GM06990 (cell line): ENCODE data around the gene HADH.
A peak's percentile ranks its signal among the peaks of the same experiment; 100 is the strongest.

Source experiments
- DNase-seq: peaks from one replicate; pipeline ENCODE4 v3.0.0-alpha.2; 2011; ENCODE audit not compliant: insufficient read length; ENCODE audit errors: extremely low read depth
- H3K27me3 ChIP-seq: replicated peaks from 2 replicates; pipeline ENCODE4 v1.6.0; 2011; ENCODE audit warnings: low read length; ENCODE audit not compliant: control insufficient read depth, insufficient read depth
- H3K36me3 ChIP-seq: 2 replicates; pipeline ENCODE4 v1.5.1; 2011; ENCODE audit warnings: low read length; ENCODE audit not compliant: control insufficient read depth, insufficient read depth
- H3K4me3 ChIP-seq: replicated peaks from 2 replicates; pipeline ENCODE4 v1.5.1; 2011; ENCODE audit warnings: low read depth, mild to moderate bottlenecking, control low read depth, low read length
- CTCF ChIP-seq: IDR thresholded peaks from 2 replicates; pipeline ENCODE4 v1.5.1; 2011; ENCODE audit warnings: low read length, control low read depth, mild to moderate bottlenecking, inconsistent platforms; ENCODE audit not compliant: insufficient read depth, poor library complexity, severe bottlenecking

The HADH gene

GRCh38 chr4:108013327-108013726 is 23.6 kb downstream of the HADH start:
- DNase-seq: no peak
- H3K36me3 ChIP-seq: peaks cover 2% of the 10 kb centered on the region; the same call in 1 of the 2 replicates
- H3K27me3 ChIP-seq: no peaks in the 10 kb centered on the region
- TF ChIP-seq CTCF: no peak
- no peak overlapping the region for H3K4me3 ChIP-seq

GRCh38 chr4:108013955-108014354 is 24.3 kb downstream of the HADH start:
- DNase-seq: no peak
- TF ChIP-seq CTCF: no peak
- H3K4me3 ChIP-seq: no peak overlapping the region
- no peaks in the 10 kb centered on the region for H3K27me3 ChIP-seq
- H3K36me3 ChIP-seq: peaks cover 2% of the 10 kb centered on the region; the same call in 1 of the 2 replicates

GRCh38 chr4:108018040-108018883 is 28.6 kb downstream of the HADH start:
- peak; percentile 85 for TF ChIP-seq CTCF
- Histone ChIP-seq H3K27me3 (no peaks in the 10 kb centered on the region), H3K36me3 (peaks cover 4% of the 10 kb centered on the region), H3K4me3 (no peak overlapping the region)
- DNase-seq: peak; percentile 18

- Histone ChIP-seq H3K4me3 (no peak overlapping the region), H3K36me3 (peaks cover 4% of the 10 kb centered on the region), H3K27me3 (no peaks in the 10 kb centered on the region)
- DNase-seq: no peak
- TF ChIP-seq CTCF: no peak
Measured at GRCh38 chr4:108018884-108019187, 29.1 kb downstream of the HADH start.

- H3K4me3 ChIP-seq: no peak overlapping the region
- peaks cover 8% of the 10 kb centered on the region for H3K36me3 ChIP-seq
- H3K27me3 ChIP-seq: no peaks in the 10 kb centered on the region
- DNase-seq: no peak
- no peak for TF ChIP-seq CTCF
Measured at GRCh38 chr4:108024085-108024877, 34.6 kb downstream of the HADH start.
